ENCODE measurements around the gene AKT3. TPM values are rescaled to one million over a fixed set of nuclear protein-coding genes. Genes with fewer than 3 reads are reported as not detected.

AKT3 gene
- total and polyA plus RNA-seq, 11 donors, result 3.2 to 27.9 (median 16.6) TPM

DNA sequence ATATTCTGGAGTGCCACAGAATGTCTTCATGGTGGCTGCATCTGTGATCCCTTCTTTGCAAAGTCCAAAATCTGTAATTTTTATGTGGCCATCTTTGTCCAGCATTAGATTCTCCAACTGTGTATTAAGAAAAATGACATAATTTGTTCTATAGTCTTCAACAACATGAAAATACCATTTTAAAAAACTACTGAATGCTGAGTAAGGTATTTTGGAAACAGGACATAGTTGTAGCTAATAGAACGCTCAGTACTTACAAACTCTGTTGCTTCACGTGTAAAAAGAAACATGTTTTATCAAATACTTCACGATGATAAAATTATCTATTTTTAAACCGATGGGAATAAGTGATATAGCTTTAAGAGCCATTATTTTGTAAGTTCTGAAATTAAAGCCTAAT, 286.3 kb downstream of the AKT3 start:
- DNase-seq (no peak), ATAC-seq (no peak)
- Histone ChIP-seq H3K9me3 (peaks cover 0 to 14% (median 2%) of the 10 kb centered on the region in 12 donors), H3K4me1 (no peaks in the 10 kb centered on the region), H3K36me3 (peaks cover 0 to 46% (median 18%) of the 10 kb centered on the region in 9 donors), H3K27ac (no peak overlapping the region), H3K27me3 (no peaks in the 10 kb centered on the region), H3K4me3 (no peak overlapping the region)
- TF ChIP-seq, protein P1, sequence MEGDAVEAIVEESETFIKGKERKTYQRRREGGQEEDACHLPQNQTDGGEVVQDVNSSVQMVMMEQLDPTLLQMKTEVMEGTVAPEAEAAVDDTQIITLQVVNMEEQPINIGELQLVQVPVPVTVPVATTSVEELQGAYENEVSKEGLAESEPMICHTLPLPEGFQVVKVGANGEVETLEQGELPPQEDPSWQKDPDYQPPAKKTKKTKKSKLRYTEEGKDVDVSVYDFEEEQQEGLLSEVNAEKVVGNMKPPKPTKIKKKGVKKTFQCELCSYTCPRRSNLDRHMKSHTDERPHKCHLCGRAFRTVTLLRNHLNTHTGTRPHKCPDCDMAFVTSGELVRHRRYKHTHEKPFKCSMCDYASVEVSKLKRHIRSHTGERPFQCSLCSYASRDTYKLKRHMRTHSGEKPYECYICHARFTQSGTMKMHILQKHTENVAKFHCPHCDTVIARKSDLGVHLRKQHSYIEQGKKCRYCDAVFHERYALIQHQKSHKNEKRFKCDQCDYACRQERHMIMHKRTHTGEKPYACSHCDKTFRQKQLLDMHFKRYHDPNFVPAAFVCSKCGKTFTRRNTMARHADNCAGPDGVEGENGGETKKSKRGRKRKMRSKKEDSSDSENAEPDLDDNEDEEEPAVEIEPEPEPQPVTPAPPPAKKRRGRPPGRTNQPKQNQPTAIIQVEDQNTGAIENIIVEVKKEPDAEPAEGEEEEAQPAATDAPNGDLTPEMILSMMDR (IDR thresholded peaks at IDR 0.05), result no peak
- no peak for TF ChIP-seq POLR2A (IDR thresholded peaks at IDR 0.05)
- intact Hi-C loops (cut with DNase I), result no loop called here
- WGBS, 4 donors, result 75 to 81% (median 78%) methylated on average over 4 of the region's 4 CpGs

DNA sequence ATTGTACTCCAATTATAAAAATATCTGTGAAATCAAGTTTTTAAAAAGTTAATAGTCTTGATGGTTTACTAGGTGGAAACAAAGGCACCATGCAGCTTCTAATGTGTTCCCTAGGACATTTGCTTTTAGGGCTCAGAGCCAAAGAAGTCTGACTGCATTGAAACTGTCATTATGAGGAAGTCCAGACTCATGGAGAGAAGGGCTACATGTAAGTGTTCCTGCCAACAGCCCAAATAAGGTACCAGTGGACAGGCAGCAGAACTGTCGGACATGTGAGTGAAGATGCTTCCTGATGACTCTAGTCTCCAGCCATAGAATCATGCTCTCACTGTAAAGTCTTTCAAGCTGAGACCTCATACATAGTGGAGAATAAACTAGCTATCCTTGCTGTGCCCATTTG, 287.6 kb downstream of the AKT3 start:
- intact Hi-C loops (cut with DNase I), result no loop called here
- H3K4me1 ChIP-seq, result no peaks in the 10 kb centered on the region
- peak overlapping the region in 1 of 12 donors; percentile 52 for H3K27ac ChIP-seq
- ATAC-seq (peak; percentile 20 to 86 (median 64)), DNase-seq (peak in 1 of 5 donors; percentile 23)
- TF ChIP-seq POLR2A (IDR thresholded peaks at IDR 0.05), result no peak
- TF ChIP-seq, protein P1 (IDR thresholded peaks at IDR 0.05), result no peak
- 24 to 62% (median 48%) methylated on average over 1 of the region's 1 CpG for WGBS, 4 donors
- H3K9me3 ChIP-seq, result peaks cover 0 to 14% (median 2%) of the 10 kb centered on the region in 12 donors
- no peaks in the 10 kb centered on the region for H3K27me3 ChIP-seq
- peaks cover 0 to 46% (median 18%) of the 10 kb centered on the region in 9 donors for H3K36me3 ChIP-seq
- no peak overlapping the region for H3K4me3 ChIP-seq

DNA sequence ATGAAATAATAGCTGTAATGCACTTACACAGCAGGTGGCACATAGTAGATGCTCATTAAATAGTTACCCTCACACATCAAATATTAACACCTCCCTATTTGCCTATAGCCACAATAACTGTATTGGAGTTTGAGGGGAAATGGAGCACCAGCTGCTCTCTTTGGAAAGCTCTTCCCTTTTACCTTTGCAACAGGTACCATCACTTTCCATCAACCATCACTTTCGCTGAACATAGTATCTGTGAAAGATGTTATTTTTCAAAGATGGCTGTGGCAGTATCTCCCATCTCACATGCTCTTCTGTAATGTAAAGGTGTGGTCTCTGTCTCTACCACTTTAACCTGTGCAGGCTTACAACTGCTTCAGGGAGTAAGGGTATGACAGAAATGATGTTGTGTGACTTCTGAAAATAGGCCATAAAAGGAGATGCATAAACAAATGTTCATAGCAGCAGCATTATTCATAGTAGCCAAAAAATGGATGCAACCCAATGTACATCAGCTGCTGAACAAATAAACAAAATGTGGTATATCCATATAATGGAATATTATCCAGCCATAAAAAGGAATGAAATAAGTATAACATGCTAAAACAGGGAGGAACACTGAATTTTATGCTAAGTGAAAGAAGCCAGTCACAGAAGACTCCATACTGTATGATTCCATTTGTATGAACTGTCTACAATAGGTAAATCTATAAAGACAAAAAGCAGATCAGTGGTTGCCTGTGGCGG, 288.3 kb downstream of the AKT3 start:
- intact Hi-C loops (cut with DNase I), result no loop called here
- H3K9me3 ChIP-seq, result peaks cover 0 to 14% (median 2%) of the 10 kb centered on the region in 12 donors
- no peaks in the 10 kb centered on the region for H3K4me1 ChIP-seq
- H3K4me3 ChIP-seq, result no peak overlapping the region
- DNase-seq (no peak), ATAC-seq (no peak)
- TF ChIP-seq, protein P1 (IDR thresholded peaks at IDR 0.05), result no peak
- TF ChIP-seq POLR2A (IDR thresholded peaks at IDR 0.05), result no peak
- peak overlapping the region in 1 of 12 donors; percentile 43 for H3K27ac ChIP-seq
- no peaks in the 10 kb centered on the region for H3K27me3 ChIP-seq
- H3K36me3 ChIP-seq, result peaks cover 0 to 42% (median 16%) of the 10 kb centered on the region in 9 donors
- WGBS, 4 donors, result 93 to 99% (median 98%) methylated on average over 2 of the region's 2 CpGs

DNA sequence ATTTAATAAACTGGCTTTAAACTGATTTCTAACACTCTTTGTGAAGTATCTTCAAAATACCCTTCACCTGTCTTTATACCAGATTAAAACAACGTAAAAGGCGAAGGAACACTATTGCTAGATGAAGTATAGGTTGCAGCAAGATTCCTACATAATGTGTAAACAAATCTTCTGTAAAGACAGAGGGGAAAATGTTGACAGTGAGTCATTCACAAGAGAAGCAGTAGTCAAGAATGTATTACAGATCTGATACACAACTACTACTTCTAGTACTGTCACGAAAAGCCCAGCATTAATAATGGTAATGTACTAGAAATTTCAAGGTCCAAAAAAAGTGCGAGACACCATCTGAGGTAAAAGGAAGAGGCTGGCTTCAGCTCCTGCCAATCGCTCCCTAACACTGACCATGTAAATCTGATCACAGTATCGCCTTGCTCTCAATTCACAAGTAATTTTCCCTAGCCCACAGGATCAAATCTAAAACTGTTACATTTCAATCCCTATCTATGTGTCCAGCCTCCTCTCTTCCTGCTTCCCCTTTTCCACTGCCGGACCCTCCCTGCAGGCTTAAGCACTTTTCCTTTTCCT, 290.4 kb downstream of the AKT3 start:
- Histone ChIP-seq H3K4me3 (no peak overlapping the region), H3K27me3 (no peaks in the 10 kb centered on the region), H3K4me1 (no peaks in the 10 kb centered on the region), H3K27ac (no peak overlapping the region), H3K36me3 (peaks cover 0 to 35% (median 16%) of the 10 kb centered on the region in 9 donors), H3K9me3 (peaks cover 0 to 14% (median 2%) of the 10 kb centered on the region in 12 donors)
- no peak for ATAC-seq
- intact Hi-C loops (cut with DNase I), result no loop called here
- DNase-seq, result no peak
- TF ChIP-seq, protein P1 (IDR thresholded peaks at IDR 0.05), result no peak
- no peak for TF ChIP-seq POLR2A (IDR thresholded peaks at IDR 0.05)
- WGBS, 4 donors, result 79 to 88% (median 81%) methylated on average over 7 of the region's 7 CpGs

Data from heart left ventricle (tissue), 16 donors.